Calu3 (cell line): ENCODE data around the gene PLIN3. TPM values are rescaled to one million over a fixed set of nuclear protein-coding genes. Genes with fewer than 3 reads are reported as not detected.

ENCODE experiments used
- BruUV-seq: library from RNA; stranded (reverse); fragments of 400-500 nt; replicated peaks from 2 replicates; lab custom pipeline; 2021; lab: Mats Ljungman, UMichigan
- CTCF ChIA-PET: fragments of 300-600 bp; sonication (Branson Sonifier 250); formaldehyde crosslinking; loops from one replicate; lab custom pipeline; 2022; ENCODE audit warnings: antibody characterized with exemption; lab: Charles Lee
- DNase-seq: peaks from one replicate; pipeline ENCODE4 v3.0.0; 2022
- H3K27ac Mint-ChIP-seq: one replicate; pipeline ENCODE4 v1.8.0; 2022; ENCODE audit warnings: mixed read lengths; ENCODE audit not compliant: unreplicated experiment
- H3K27me3 Mint-ChIP-seq: one replicate; pipeline ENCODE4 v1.8.0; 2022; ENCODE audit warnings: mixed read lengths; ENCODE audit not compliant: unreplicated experiment
- H3K36me3 Mint-ChIP-seq: one replicate; pipeline ENCODE4 v1.8.0; 2022; ENCODE audit warnings: mild to moderate bottlenecking, moderate library complexity, mixed read lengths; ENCODE audit not compliant: insufficient read depth, unreplicated experiment
- H3K4me1 Mint-ChIP-seq: one replicate; pipeline ENCODE4 v1.8.0; 2022; ENCODE audit warnings: mild to moderate bottlenecking, low read depth, mixed read lengths; ENCODE audit not compliant: unreplicated experiment
- H3K4me3 Mint-ChIP-seq: one replicate; pipeline ENCODE4 v1.8.0; 2022; ENCODE audit warnings: mild to moderate bottlenecking, low read depth, moderate library complexity, mixed read lengths; ENCODE audit not compliant: unreplicated experiment
- H3K9me3 Mint-ChIP-seq: one replicate; pipeline ENCODE4 v1.8.0; 2022; ENCODE audit warnings: low read depth, mixed read lengths; ENCODE audit not compliant: unreplicated experiment
- intact Hi-C: fragments of 100-400 bp; cut with micrococcal nuclease; formaldehyde crosslinking; loops from one replicate; pipeline ENCODE4 v1.10.0; 2022; ENCODE audit not compliant: unreplicated experiment
- total RNA-seq: library from RNA; stranded (reverse); gene quantifications from 2 replicates; pipeline ENCODE4 v1.2.3, GENCODE V29; 2022
- TF ChIP-seq, protein P1 (sequence below): fragments of 200-600 bp; IDR thresholded peaks from one replicate; pipeline ENCODE4 v1.8.0; 2022; ENCODE audit warnings: antibody characterized with exemption; ENCODE audit not compliant: unreplicated experiment

The PLIN3 gene
- total RNA-seq, 1 experiment from 2014 or later, result 43.7 TPM

DNA sequence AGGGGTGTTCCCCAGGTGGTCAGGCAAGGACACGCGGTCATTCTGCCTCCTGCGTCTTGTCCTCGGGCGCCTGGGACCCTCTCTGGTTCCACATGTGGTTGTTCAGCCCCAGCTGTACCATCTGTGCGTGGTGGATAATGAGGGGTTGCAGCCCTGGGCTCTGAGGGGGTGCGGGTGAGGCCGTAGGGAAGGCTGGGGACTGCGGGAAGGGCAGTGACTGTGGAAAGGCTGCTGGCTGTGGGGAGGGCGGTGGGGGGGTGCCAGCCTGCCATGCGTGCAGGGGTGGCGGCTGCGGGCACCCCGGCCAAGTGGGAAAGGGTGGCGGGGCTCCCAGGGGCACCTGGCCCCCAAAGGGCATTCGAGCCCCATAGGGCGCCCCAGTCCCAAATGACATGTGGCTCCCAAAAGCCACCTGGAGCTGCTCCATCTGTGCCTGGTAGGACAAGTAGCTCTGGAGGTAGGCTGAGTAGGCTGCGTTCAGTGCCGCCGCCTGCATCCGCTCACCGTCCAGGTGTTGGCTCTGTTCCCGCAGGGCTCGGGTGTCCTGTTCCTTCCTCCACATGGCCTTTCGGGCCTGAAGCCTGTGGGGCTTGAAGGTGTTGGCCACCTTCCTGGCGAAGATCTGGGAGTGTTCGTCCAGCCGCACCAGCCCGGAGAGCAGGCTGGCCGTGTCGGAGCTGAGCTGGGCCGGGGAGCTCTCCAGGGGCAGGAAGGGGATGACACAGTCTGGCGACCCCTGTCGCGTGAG is 51.1 kb downstream of the PLIN3 start:
- H3K27ac Mint-ChIP-seq, result no peak overlapping the region
- no peak for DNase-seq
- TF ChIP-seq, protein P1, sequence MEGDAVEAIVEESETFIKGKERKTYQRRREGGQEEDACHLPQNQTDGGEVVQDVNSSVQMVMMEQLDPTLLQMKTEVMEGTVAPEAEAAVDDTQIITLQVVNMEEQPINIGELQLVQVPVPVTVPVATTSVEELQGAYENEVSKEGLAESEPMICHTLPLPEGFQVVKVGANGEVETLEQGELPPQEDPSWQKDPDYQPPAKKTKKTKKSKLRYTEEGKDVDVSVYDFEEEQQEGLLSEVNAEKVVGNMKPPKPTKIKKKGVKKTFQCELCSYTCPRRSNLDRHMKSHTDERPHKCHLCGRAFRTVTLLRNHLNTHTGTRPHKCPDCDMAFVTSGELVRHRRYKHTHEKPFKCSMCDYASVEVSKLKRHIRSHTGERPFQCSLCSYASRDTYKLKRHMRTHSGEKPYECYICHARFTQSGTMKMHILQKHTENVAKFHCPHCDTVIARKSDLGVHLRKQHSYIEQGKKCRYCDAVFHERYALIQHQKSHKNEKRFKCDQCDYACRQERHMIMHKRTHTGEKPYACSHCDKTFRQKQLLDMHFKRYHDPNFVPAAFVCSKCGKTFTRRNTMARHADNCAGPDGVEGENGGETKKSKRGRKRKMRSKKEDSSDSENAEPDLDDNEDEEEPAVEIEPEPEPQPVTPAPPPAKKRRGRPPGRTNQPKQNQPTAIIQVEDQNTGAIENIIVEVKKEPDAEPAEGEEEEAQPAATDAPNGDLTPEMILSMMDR, result no peak
- intact Hi-C loops, result no loop called here
- no peaks in the 10 kb centered on the region for H3K9me3 Mint-ChIP-seq
- H3K4me1 Mint-ChIP-seq, result peaks cover 24% of the 10 kb centered on the region
- H3K36me3 Mint-ChIP-seq, result peaks cover 41% of the 10 kb centered on the region
- CTCF ChIA-PET, result no interaction called here
- no peak overlapping the region for H3K4me3 Mint-ChIP-seq
- no peaks in the 10 kb centered on the region for H3K27me3 Mint-ChIP-seq
- BruUV-seq, result no TSS peak

DNA sequence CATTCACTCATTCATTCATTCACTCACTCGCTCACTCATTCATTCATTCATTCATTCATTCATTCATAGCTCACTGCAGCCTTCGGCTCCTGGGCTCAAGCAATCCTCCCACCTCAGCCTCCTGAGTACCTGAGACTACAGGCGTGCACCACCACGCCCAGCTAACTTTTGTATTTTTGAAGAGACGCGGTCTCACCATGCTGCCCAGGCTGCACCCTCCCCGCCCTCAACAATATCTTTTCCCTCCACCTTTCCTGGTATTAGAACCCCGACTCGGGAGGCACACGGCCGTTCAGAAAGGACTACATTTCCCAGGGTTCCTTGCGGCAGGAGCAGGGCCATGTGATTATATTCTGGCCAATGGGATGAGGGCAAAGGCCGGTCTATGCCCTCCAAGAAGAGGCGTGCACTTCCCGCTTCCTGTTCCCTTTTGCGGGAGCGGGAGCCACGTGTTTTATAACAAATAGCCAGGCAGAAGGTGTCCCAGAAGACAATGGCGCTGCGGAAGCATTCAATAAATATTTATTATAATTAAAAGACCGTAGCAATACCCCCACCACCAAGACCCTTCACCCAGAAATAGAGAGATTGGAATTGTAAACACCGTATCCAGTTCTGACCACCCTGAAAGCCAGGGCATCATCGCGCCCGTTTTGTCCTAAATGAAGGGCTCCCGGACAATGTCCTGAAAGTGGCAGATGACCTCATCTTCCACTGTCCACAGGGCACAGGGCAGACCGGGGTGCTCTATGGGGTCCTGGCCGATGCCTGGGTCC is 51.9 kb downstream of the PLIN3 start:
- H3K36me3 Mint-ChIP-seq, result peaks cover 41% of the 10 kb centered on the region
- peaks cover 30% of the 10 kb centered on the region for H3K4me1 Mint-ChIP-seq
- TF ChIP-seq, protein P1, result no peak
- peak overlapping the region; percentile 81 for H3K27ac Mint-ChIP-seq
- no peaks in the 10 kb centered on the region for H3K27me3 Mint-ChIP-seq
- peak overlapping the region; percentile 63 for H3K4me3 Mint-ChIP-seq
- CTCF ChIA-PET, result no interaction called here
- peak; percentile 83 for DNase-seq
- H3K9me3 Mint-ChIP-seq, result no peaks in the 10 kb centered on the region
- BruUV-seq, result no TSS peak
- intact Hi-C loops, result no loop called here

DNA sequence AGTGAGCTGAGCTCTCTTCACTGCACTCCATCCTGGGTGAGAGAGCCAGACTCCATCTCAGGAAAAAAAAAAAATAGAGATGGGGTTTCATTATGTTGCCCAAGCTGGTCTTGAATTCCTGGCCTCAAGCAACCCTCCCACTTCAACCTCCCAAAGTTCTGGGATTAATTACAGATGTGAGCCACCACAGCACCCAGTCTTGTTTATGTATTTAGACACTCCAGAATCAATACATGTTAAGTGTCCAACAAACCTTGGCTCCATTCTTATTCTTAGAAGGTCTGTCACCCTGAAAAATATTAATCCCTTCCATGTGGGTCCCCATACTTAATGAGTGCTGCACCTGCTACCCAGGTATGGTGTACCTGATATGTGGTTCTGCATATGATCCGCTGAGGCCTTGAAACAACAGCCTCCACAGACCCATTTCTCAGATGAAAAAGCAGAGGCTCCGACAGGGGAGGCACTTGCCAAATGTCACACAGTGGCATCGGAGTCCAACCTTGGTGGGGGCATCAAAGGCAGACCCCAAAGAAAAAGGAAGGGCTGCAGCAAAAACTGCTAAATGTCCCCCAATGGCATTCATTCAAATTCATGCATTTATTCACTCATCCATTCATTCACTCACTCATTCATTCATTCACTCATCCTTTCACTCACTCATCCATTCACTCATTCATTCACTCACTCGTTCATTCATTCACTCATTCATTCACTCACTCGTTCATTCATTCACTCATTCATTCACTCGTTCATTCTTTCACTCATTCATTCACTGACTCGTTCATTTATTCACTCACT is 52.6 kb downstream of the PLIN3 start:
- intact Hi-C loops, result loop anchor here (5.0 kb wide), 1 partner anchor 157 kb away; no protein-coding TSS in a partner anchor
- TF ChIP-seq, protein P1, result no peak
- Mint-ChIP-seq H3K36me3 (peaks cover 37% of the 10 kb centered on the region), H3K4me3 (peak overlapping the region; percentile 63), H3K9me3 (no peaks in the 10 kb centered on the region), H3K27me3 (no peaks in the 10 kb centered on the region), H3K27ac (peak overlapping the region; percentile 81), H3K4me1 (peaks cover 34% of the 10 kb centered on the region)
- no peak for DNase-seq
- no TSS peak for BruUV-seq
- CTCF ChIA-PET, result no interaction called here
